Caco-2 (cell line): ENCODE data around the gene PRODH2. TPM values are rescaled to one million over a fixed set of nuclear protein-coding genes. Genes with fewer than 3 reads are reported as not detected.

Experiments
- BruUV-seq: library from RNA; stranded (reverse); fragments of 400-500 nt; replicated peaks from 2 replicates; lab custom pipeline; 2021; lab: Mats Ljungman, UMichigan
- CTCF ChIA-PET: fragments of 300-600 bp; sonication (Branson Sonifier 250); formaldehyde crosslinking; loops from one replicate; lab custom pipeline; 2022; ENCODE audit warnings: antibody characterized with exemption; lab: Charles Lee
- POLR2A ChIA-PET: fragments of 300-600 bp; sonication (Branson Sonifier 250); formaldehyde crosslinking; loops from one replicate; lab custom pipeline; 2022; ENCODE audit warnings: antibody characterized with exemption; lab: Charles Lee
- DNase-seq, 2 experiments: peaks; one replicate each; pipeline versions ENCODE4 v3.0.0 to v3.0.0-alpha.2; 2020 to 2022
- H3K27me3 ChIP-seq: replicated peaks from 2 replicates; pipeline ENCODE4 v1.6.0; 2011; ENCODE audit warnings: low read length; ENCODE audit not compliant: control insufficient read depth, insufficient read depth
- H3K36me3 ChIP-seq: 2 replicates; pipeline ENCODE4 v1.5.1; 2011; ENCODE audit warnings: low read length; ENCODE audit not compliant: control insufficient read depth, insufficient read depth
- H3K4me1 ChIP-seq: fragments of 250-450 bp; sonication (Bioruptor Pico); 2 replicates; pipeline ENCODE4 v1.5.1; 2020; ENCODE audit warnings: mild to moderate bottlenecking
- H3K4me3 ChIP-seq: 2 replicates; pipeline ENCODE4 v1.5.1; 2011; ENCODE audit warnings: low read depth, mild to moderate bottlenecking, control low read depth, low read length
- H3K9me3 ChIP-seq: fragments of 250-450 bp; sonication (Bioruptor Pico); 2 replicates; pipeline ENCODE4 v1.5.1; 2020; ENCODE audit warnings: mild to moderate bottlenecking, moderate library complexity
- H3K27ac Mint-ChIP-seq: one replicate; pipeline ENCODE4 v1.8.0; 2022; ENCODE audit warnings: mixed read lengths; ENCODE audit not compliant: unreplicated experiment
- H3K27me3 Mint-ChIP-seq: one replicate; pipeline ENCODE4 v1.8.0; 2022; ENCODE audit warnings: mixed read lengths; ENCODE audit not compliant: insufficient read depth, unreplicated experiment
- H3K36me3 Mint-ChIP-seq: one replicate; pipeline ENCODE4 v1.8.0; 2022; ENCODE audit warnings: mild to moderate bottlenecking, mixed read lengths; ENCODE audit not compliant: insufficient read depth, unreplicated experiment
- H3K4me1 Mint-ChIP-seq: one replicate; pipeline ENCODE4 v1.8.0; 2022; ENCODE audit warnings: low read depth, mixed read lengths; ENCODE audit not compliant: unreplicated experiment
- H3K4me3 Mint-ChIP-seq: one replicate; pipeline ENCODE4 v1.8.0; 2022; ENCODE audit warnings: mild to moderate bottlenecking, moderate library complexity, mixed read lengths; ENCODE audit not compliant: unreplicated experiment
- H3K9me3 Mint-ChIP-seq: one replicate; pipeline ENCODE4 v1.8.0; 2022; ENCODE audit warnings: mixed read lengths; ENCODE audit not compliant: unreplicated experiment
- intact Hi-C: fragments of 100-400 bp; cut with micrococcal nuclease; formaldehyde crosslinking; loops from one replicate; pipeline ENCODE4 v1.10.0; 2022; ENCODE audit not compliant: unreplicated experiment
- total RNA-seq: library from RNA; stranded (reverse); gene quantifications from 2 replicates; pipeline ENCODE4 v1.2.3, GENCODE V29; 2022
- TF ChIP-seq, protein P1 (sequence below), 2 experiments: fragments of 200-600 bp in 1 of 2; IDR thresholded peaks; 1 replicate in 1 of 2; 2 replicates in 1 of 2; pipeline versions ENCODE4 v1.5.1 to v1.8.0; 2011 to 2022; ENCODE audit warnings: antibody characterized with exemption in 1 of 2, control low read depth in 1 of 2, inconsistent platforms in 1 of 2, low read depth in 1 of 2, low read length in 1 of 2, mild to moderate bottlenecking in 1 of 2, moderate library complexity in 1 of 2; ENCODE audit not compliant: insufficient read depth in 1 of 2, severe bottlenecking in 1 of 2, unreplicated experiment in 1 of 2

Gene PRODH2
- total RNA-seq, 1 experiment from 2014 or later: not detected

- Histone ChIP-seq H3K4me3 (no peak overlapping the region), H3K4me1 (peaks cover 7% of the 10 kb centered on the region), H3K36me3 (no peaks in the 10 kb centered on the region), H3K9me3 (no peaks in the 10 kb centered on the region), H3K27me3 (no peaks in the 10 kb centered on the region)
- Mint-ChIP-seq H3K4me3 (no peak overlapping the region), H3K9me3 (no peaks in the 10 kb centered on the region), H3K27ac (no peak overlapping the region), H3K36me3 (no peaks in the 10 kb centered on the region), H3K27me3 (peaks cover 2% of the 10 kb centered on the region), H3K4me1 (no peaks in the 10 kb centered on the region)
- intact Hi-C loops: no loop called here
- DNase-seq: no peak
- ChIA-PET CTCF (no interaction called here), POLR2A (no interaction called here)
- no TSS peak for BruUV-seq
- TF ChIP-seq, protein P1, sequence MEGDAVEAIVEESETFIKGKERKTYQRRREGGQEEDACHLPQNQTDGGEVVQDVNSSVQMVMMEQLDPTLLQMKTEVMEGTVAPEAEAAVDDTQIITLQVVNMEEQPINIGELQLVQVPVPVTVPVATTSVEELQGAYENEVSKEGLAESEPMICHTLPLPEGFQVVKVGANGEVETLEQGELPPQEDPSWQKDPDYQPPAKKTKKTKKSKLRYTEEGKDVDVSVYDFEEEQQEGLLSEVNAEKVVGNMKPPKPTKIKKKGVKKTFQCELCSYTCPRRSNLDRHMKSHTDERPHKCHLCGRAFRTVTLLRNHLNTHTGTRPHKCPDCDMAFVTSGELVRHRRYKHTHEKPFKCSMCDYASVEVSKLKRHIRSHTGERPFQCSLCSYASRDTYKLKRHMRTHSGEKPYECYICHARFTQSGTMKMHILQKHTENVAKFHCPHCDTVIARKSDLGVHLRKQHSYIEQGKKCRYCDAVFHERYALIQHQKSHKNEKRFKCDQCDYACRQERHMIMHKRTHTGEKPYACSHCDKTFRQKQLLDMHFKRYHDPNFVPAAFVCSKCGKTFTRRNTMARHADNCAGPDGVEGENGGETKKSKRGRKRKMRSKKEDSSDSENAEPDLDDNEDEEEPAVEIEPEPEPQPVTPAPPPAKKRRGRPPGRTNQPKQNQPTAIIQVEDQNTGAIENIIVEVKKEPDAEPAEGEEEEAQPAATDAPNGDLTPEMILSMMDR (IDR thresholded peaks at IDR 0.05; ENCODE audit: insufficient read depth in 1 of 2, low read depth in 1 of 2, low read length in 1 of 2, severe bottlenecking in 1 of 2, unreplicated experiment in 1 of 2): no peak
These were observed 622 bp upstream of the PRODH2 start for GRCh38 chr19:35813043-35813890.

DNA sequence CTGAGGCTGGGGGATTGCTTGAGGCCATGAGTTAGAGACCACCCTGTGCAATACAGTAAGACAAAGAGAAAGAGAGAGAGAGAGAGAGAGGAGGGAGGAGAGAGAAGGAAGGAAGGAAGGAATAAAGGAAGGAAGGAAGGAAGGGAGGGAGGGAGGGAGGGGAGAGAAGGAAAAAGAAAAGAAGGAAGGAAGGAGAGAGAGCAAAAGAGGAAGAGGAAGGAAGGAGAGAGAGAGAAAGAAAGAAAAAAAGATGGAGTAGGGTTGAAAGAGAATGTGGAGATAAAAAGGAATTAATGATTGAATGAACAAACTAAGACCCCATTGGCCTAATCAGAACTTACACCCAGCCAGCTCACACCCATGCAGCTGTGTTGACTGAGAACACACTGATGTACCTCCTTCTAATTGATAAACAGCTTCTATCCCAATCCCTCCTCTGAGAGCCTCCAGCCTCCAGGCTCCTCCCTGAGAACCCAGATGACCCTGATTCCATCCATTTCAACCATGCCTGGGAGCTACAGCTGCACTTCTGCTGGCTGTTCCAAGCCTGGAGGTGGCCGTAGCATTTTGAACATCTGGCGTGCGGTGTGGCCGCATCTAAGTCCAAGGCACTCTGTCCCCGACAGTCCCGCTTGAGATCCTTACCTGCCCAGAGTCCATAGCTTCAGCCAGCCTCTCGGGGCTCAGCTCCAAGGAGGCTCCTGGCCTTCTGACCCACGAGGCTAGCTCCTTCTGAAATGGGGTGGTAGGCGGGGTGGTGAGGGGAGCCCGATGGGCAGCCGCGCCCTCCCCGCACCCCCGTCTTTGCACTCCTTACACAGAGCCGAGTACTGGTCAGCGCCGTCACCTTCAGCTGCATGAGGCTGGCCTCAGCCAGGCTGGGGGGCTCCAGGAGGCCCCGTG is 1.1 kb downstream of the PRODH2 start:
- Mint-ChIP-seq H3K27me3 (peaks cover 2% of the 10 kb centered on the region), H3K36me3 (no peaks in the 10 kb centered on the region), H3K27ac (no peak overlapping the region), H3K4me1 (no peaks in the 10 kb centered on the region), H3K4me3 (no peak overlapping the region), H3K9me3 (no peaks in the 10 kb centered on the region)
- no peaks in the 10 kb centered on the region for H3K9me3 ChIP-seq
- POLR2A ChIA-PET: no interaction called here
- H3K36me3 ChIP-seq: no peaks in the 10 kb centered on the region
- peaks cover 7% of the 10 kb centered on the region for H3K4me1 ChIP-seq
- intact Hi-C loops: no loop called here
- TF ChIP-seq, protein P1 (IDR thresholded peaks at IDR 0.05; ENCODE audit: insufficient read depth in 1 of 2, low read depth in 1 of 2, low read length in 1 of 2, severe bottlenecking in 1 of 2, unreplicated experiment in 1 of 2): no peak
- no peak for DNase-seq
- no peak overlapping the region for H3K4me3 ChIP-seq
- CTCF ChIA-PET: no interaction called here
- H3K27me3 ChIP-seq: no peaks in the 10 kb centered on the region
- no TSS peak for BruUV-seq

DNA sequence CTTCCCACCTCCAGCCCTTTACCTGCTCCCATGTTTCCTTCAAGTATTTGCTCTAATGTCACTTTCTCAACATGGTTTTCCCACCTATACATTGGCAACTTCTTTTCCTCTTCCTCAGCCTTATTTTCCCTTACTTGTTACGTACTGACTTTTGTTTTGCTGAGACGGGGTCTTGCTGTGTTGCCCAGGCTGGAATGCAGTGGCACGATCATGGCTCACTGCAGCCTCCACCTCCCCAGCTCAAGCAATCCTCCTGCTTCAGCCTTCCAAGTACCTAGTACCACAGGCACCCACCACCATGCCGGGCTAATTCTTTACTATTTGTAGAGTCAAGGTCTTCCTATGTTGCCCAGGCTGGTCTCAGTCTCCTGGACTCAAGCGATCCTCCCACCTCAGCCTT is 5.0 kb downstream of the PRODH2 start:
- POLR2A ChIA-PET: interaction anchor here (0.5 kb wide), 1 partner anchor 19 kb away, joined by 3 read pairs; no protein-coding TSS in a partner anchor
- intact Hi-C loops: no loop called here
- DNase-seq: no peak
- H3K36me3 Mint-ChIP-seq: no peaks in the 10 kb centered on the region
- Histone ChIP-seq H3K27me3 (no peaks in the 10 kb centered on the region), H3K4me3 (no peak overlapping the region), H3K4me1 (peaks cover 3% of the 10 kb centered on the region), H3K9me3 (no peaks in the 10 kb centered on the region), H3K36me3 (no peaks in the 10 kb centered on the region)
- no TSS peak for BruUV-seq
- no peak overlapping the region for H3K4me3 Mint-ChIP-seq
- no peaks in the 10 kb centered on the region for H3K9me3 Mint-ChIP-seq
- peaks cover 4% of the 10 kb centered on the region for H3K27me3 Mint-ChIP-seq
- CTCF ChIA-PET: no interaction called here
- TF ChIP-seq, protein P1 (IDR thresholded peaks at IDR 0.05; ENCODE audit: insufficient read depth in 1 of 2, low read depth in 1 of 2, low read length in 1 of 2, severe bottlenecking in 1 of 2, unreplicated experiment in 1 of 2): no peak
- H3K4me1 Mint-ChIP-seq: no peaks in the 10 kb centered on the region
- no peak overlapping the region for H3K27ac Mint-ChIP-seq
